Measurements from ENCODE around the gene KATNB1. TPM values are rescaled to one million over a fixed set of nuclear protein-coding genes. Genes with fewer than 3 reads are reported as not detected.

KATNB1 gene, protein sequence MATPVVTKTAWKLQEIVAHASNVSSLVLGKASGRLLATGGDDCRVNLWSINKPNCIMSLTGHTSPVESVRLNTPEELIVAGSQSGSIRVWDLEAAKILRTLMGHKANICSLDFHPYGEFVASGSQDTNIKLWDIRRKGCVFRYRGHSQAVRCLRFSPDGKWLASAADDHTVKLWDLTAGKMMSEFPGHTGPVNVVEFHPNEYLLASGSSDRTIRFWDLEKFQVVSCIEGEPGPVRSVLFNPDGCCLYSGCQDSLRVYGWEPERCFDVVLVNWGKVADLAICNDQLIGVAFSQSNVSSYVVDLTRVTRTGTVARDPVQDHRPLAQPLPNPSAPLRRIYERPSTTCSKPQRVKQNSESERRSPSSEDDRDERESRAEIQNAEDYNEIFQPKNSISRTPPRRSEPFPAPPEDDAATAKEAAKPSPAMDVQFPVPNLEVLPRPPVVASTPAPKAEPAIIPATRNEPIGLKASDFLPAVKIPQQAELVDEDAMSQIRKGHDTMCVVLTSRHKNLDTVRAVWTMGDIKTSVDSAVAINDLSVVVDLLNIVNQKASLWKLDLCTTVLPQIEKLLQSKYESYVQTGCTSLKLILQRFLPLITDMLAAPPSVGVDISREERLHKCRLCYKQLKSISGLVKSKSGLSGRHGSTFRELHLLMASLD
- polyA plus RNA-seq (ENCODE audit: insufficient read length in 4 of 4), result 10 to 100 TPM; 17.5 to 24.4 (median 20.7) TPM

DNA sequence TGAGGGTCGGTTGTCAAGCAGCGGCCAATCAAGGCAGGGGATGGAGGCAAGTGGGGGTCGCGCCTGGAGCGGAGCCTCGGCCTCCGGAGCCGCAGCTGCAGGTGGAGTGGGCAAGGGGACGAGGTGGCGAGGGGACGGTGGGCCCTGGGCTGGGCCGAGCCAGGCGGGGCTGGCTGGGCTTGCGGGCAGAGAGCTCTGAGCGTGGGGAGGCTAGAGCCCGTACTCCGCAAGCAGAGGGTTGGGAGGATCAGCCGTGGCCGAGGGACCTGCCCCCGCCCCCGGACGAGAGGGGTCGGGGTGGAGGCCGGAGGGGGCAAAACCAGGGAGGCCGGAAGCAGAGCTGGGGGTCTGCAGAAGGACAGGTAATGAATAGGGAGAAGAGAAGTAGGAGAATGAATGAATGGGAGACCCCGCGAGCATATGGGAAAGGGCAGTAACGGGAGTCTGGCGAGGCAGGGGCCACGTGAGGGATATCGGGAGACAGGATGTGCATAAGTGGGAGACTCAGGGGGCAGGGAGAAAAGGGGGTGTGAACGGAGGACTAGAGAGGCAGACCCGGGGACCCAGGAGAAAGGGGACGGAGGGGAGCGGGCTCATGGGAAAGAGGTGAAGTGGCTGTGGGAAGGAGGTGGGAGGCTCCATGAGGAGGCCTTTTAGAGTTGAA is at the start of gene KATNB1:
KATNB1 (plus strand) TSS at position 16 of the 664 bp plus-strand sequence. CDS start 1,474 bp downstream, outside the sequence.
- DNase-seq (ENCODE audit: low read depth in 4 of 4, low spot score in 3 of 4), result no peak

DNA sequence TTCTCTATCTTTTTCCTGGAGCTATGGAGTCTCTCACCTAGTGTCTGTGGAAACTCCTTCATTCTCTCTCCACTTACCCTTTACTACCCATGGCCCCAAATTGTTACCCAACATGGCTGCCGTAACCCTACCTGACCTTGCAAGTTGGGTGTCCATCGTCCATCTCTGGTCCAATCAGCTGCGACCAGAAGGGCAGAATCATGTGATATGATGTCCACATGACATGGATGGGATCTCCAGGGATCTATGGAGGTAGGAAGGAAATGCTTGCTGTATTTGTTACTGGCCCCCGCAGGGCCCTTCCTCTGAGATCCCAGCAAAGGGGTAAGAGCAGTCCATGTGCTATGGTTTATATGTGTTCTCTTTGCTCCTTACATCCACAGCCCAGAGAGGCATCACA is 49.0 kb upstream of the KATNB1 start:
- no peak for DNase-seq (ENCODE audit: low read depth in 4 of 4, low spot score in 3 of 4)

DNA sequence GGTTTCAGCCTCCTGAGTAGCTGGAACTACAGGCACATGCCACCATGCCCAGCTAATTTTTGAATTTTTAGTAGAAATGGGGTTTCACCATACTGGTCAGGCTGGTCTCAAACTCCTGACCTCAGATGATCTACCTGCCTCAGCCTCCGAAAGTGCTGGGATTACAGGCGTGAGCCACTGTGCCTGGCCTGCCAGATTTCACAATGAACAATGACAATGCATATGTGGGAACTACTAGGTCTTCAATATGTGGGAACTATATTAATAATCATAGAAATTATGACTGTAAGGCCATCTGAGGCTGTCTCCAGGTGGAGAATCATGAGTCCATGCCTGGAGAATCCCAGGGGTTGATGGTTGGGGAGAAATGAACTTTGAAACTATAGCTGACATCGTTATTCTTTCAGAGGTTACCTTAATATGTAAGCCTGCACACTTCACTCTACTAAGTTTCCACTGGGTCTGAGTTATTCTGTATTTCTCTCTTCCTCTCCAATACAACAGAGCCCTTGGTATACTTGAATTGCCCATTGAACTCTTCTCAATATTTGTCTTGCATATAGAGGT is 48.1 kb upstream of the KATNB1 start:
- DNase-seq (ENCODE audit: low read depth in 4 of 4, low spot score in 3 of 4), result no peak

DNA sequence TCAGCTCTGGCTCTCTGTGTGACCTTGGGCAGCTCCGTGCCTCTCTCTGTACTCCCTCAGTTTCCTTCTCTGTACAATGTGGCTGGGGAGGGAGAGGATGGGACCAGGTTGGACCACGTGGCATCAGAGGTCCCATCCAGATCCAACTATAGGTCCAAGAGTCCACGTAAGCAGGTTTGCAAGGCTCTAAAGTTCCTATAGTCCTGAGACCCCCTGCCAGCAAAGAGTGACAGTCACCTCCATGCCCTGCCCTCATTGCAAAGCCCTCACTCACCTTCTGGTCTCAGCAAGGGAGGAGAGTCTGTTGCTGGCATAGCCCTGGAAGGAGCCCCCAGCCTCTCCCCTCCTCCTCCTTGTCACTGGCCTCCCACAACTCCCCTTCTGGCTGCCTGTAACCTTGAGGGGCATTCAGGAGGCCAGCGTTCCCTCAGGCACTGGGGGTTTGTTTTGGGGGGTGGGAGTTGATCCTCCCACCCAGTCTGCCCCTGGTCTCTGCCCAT is 47.0 kb upstream of the KATNB1 start:
- no peak for DNase-seq (ENCODE audit: low read depth in 4 of 4, low spot score in 3 of 4)

DNA sequence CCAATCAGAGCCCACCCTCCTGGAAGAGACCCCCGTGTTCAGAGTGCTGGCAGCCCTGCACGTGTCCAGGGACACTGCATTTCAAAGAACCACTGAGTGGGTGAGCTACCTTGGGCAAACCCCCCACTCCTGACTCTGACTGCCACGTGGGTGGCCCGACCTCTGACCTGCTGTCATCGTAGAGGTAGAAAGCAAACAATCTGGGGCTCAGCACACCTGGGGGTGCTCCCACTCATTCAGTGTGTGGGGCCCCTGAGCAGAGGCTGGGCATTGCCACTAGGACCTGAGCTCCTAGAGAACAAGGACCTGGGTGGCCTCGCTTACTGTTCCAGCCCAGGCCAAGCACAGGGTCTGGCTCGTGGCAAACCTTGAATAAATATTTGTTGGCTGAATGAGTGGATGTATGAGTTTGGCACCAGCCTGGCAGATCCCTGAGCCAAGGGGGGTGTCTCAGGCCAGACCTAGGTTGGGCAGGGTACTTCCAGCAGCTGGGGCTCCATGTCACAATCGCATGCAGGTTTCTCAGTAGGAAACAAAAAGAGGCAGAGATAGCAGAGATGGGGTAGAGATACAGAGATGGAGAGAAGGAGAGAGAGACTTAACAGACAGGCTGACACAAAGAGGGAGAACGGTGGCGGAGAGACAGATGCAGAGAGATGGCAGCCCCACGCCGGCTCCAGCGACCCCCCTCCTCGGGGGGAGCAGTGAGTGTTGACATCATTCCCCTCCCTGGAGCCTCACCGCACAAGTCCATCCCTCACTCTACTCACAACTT is 46.4 kb upstream of the KATNB1 start:
- DNase-seq (ENCODE audit: low read depth in 4 of 4, low spot score in 3 of 4), result no peak

DNA sequence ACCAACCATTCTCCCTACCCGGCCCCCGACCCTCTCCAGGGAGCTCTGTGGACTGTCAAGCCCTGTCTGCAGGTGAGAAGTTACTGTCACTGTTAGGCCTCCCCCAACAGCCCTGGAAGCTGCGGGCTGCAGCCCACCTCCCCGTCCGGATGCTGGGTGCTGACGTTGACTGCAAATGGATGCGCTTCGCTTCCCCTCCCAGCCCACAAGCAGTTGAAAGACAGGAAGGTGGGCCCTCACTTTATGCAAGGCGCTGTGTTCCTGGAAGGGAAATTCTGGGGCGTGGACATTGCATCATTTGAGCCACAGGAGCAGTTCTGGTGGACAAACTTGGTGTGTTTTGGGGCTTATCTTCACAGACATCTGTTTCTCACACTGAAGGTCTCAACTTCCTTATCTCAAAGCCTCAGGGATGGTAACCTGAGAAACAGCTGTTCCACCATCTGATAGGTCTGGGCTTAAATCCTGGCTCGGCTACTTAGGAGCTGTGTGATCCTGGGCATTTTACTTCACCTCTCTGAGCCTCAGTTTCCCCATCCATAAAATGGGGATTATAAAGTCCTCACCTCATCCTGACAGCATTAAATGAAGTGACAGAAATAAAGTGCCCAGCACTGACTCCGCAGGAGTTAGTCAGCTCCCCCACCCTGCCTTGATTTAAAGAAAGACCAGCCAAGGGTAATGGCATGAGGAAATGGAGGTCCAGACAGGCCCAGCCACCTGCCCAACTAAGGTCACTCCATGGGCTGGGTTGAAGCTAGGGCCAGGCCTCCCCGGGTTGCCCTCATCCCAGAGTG is 45.6 kb upstream of the KATNB1 start:
- no peak for DNase-seq (ENCODE audit: low read depth in 4 of 4, low spot score in 3 of 4)

DNA sequence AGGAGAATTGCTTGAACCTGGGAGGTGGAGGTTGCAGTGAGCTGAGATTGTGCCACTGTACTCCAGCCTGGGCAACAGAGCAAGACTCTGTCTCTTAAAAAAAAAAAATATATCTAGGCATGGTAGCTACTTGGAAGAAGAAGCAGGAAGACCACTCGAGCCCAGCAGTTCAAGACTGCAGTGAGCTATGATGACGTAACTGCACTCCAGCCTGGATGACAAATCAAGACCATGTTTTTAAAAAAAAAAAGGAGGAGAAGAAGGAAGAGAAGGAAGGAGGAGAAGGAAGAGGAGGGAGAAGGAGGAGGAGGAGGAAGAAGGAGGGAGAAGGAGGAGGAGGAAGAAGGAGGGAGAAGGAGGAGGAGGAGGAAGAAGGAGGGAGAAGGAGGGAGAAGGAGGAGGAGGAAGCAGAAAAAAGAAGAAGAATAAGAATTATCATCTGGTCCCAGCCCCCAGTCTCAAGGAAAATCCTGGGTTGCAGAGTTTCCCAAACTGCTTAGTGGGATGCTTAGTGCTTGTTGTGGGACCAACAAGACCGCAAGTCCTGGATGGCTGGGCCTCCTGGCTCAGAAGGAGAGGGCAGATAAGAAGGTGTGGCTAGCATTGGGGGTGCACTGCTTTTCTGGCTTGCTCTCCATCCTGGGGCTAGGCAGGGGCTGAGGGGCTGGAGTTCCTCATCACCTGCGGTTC is 44.6 kb upstream of the KATNB1 start:
- DNase-seq (ENCODE audit: low read depth in 4 of 4, low spot score in 3 of 4), result no peak

DNA sequence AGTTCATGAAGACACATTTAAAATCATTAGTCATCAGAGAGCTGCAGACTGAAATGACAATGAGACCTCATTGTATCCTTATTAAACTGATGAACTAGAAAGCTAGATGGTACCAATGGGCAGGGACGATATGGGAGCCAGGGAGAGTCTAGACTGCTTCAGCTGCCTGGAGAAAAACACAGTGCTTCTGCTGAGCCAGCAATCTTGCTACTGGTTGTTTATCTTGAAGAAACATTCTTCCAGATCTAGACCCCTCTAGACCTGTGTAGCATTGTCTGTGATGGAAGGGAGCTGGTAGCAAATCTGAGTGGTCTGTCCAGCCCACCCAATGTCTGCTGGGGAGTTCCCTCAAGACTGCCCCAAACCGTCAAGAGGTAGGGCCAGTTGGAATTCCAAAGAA is 42.9 kb upstream of the KATNB1 start:
- no peak for DNase-seq (ENCODE audit: low read depth in 4 of 4, low spot score in 3 of 4)

DNA sequence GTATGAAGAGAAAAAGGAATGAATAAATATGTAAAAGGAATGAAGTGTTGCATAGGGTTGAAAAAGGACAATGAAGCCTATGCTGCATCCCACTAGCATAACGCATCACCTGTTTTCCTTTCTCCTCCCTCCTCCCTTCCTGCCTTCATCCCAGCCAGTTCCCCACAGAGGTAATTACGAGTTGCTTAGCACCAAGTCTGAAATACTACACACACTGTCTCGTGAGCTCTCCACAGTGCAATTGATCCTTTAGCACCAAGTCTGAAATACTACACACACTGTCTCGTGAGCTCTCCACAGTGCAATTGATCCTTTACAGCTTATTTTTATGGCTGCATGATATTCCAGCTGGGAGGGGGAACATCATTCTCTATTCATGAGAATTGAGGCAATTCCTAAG is 42.0 kb upstream of the KATNB1 start:
- no peak for DNase-seq (ENCODE audit: low read depth in 4 of 4, low spot score in 3 of 4)

DNA sequence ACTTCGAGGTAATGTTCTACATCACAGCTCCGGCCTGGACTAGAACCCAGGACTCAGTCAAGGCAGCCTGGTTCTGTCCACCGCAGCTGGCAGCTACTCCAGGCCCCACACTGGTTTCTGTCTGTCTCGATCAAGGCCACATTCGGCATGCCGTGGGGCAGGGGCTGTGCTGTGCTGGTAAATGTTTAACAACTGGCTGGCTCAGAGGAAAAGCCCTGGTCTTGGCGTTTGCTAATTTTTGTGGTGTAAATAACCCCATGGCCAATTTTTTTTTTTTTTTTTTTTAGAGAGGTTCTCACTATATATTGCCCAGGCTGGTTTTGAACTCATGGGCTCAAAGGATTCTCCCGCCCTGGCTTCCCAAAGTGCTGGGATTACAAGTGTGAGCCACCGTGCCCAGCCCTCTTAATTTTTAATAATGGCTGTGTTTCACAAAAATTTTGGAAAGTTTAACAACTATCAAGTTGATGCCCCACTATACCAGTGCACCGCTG is 41.3 kb upstream of the KATNB1 start:
- no peak for DNase-seq (ENCODE audit: low read depth in 4 of 4, low spot score in 3 of 4)

DNA sequence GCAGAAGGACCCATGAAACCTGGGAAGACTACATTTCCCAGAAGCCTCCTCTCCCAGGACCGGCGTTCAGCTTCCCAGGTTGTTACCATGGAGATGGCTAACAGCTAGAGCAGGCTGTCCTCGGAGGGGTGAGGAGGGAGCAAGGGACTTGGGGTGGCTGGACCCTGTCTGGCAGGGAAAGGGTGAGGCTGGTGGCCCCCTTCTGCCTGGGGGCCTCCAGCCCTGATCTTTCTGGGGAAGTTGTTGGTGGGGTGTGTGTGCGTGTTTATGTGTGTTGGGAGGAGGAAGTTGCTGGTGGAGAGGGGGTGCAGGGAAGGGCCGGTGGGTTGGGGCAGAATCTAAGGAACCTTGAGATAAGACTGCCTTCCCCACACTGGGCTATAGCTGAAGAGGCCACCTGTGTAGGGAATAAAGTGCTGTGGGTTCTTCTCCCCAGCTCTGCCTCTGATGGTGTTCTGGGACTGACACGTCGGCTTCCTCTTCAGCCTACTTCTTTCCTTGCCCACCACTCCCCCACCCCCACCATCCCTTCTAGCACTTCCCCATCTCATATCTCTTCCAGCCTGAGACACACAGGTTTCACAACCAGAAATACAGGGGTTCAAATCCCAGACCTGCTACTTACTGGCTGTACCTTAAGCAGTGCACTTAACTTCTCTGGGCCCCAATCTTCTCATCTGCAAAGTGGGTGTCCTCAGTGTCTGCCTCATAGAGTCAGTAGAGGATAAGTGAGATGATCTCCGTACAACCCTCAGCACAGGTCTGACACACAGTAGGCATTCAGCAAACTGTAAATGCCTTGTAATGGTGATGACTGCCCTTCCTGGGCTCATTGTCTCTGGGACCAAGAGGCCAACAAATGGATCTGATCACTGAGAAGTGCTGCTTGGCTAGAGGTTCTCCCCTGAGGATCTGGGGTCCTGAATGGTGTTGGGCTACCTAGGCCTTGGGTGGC is 40.6 kb upstream of the KATNB1 start, which contains the start of gene DRC7:
DRC7 (plus strand) TSS at position 82 of the 955 bp plus-strand sequence. CDS start 3,144 bp downstream, outside the sequence.
- DNase-seq (ENCODE audit: low read depth in 4 of 4, low spot score in 3 of 4), result peak in 1 of 4 donors; percentile 38

DNA sequence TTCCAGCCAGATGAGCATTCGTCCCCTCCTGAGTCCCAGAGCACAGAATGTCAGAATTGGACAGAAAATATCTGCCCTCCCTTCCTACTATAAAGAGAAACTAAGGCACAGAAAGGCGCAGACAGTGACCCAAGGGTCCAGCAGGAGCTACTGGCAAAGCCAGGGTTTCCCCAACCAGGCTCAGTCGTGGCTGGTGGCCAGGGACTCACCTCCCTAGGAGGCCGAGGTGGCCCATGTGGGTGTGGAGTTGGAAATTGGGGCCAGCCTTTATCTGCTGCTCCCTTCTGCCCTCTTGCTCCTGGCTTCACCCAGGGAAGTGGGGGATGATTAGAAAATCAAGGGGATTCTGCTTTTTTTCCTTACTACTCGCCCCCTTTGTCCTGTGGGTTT is 39.9 kb upstream of the KATNB1 start:
- DNase-seq (ENCODE audit: low read depth in 4 of 4, low spot score in 3 of 4), result no peak

DNA sequence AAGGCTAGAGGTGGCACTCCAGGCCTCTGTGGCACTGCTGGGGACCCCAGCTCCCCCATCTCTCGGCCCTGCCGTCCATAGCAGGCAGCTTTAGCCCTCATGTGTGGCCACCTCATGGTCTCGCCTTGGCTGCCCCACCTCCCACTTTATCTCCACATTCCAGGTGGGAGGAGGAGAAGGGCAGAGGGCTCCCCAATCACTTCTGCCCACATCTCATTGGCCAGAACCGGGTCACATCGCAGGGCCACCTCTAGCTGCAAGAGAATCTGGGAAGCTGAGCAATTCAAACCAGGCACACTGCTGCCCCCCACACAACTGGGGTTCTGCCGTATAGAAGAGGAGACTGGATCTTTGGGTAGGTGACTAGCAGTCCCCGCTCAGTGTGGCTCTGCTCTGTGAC is 39.3 kb upstream of the KATNB1 start:
- DNase-seq (ENCODE audit: low read depth in 4 of 4, low spot score in 3 of 4), result no peak

DNA sequence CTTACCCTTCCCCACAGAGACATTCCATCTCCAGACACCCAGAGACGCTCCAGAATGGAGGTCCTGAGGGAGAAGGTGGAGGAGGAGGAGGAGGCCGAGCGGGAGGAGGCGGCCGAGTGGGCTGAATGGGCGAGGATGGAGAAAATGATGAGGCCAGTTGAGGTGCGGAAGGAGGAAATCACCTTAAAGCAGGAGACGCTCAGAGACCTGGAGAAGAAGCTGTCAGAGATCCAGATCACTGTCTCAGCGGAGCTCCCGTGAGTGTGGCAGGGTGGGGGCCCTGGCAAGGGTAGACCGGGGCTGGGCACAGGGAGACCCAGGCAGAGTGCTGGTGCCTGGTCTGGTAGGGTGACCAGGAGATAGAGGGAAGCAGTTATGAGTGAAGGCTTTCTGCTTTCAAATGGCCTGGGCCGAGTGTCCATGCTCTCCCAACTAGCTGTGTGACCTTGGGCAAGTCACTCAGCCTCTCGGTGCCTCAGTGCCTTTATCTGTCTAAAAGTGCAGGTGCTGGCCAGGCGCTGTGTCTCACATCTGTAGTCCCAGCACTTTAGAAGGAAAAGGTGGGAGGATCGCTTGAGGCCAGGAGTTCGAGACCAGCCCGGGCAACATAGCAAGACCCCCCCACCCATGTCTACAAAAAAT is 37.6 kb upstream of the KATNB1 start:
- DNase-seq (ENCODE audit: low read depth in 4 of 4, low spot score in 3 of 4), result no peak

DNA sequence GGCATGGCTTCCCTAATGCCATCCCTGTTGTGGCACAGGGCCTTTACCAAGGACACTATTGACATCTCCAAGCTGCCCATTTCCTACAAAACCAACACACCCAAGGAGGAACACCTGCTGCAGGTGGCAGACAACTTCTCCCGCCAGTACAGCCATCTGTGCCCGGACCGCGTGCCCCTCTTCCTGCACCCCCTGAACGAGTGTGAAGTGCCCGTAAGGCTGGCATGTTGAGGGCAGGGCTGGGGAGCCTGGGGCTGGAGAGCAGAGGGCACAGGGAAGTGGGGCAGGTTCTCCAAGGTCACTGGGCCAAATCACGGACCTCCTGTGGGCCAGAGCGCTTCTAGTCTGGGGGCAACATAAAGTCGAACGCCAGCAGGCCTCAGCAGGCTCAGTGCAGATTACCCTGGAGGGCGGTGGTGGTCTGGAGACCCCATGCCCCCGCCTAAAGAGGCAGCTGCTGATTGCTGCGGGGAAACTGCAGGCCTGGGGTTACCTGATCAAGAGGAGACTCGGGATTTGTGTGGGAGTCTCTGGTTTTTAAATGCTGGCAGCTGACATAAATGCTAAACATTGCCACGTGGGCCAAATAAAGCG is 36.7 kb upstream of the KATNB1 start:
- DNase-seq (ENCODE audit: low read depth in 4 of 4, low spot score in 3 of 4), result no peak

DNA sequence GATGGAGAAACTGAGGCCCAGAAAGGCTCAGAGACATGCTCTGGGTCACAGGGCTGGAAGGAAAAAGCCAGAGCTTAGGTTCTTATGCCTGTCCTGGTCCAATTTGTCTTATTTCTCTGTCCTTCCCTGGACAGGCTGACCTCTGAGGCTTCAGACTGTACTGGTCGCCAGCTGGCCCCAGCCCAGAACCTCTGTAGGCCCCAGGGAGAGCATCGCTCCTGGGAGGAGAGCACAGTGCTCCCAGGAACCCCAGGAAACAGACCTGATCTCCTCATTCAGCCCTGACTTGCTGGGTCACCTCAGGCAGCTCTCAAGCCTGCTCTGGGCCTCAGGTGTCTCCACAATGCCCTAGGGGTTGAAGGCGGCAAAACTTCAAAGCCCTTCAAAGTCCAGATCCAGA is 36.1 kb upstream of the KATNB1 start:
- DNase-seq (ENCODE audit: low read depth in 4 of 4, low spot score in 3 of 4), result no peak

DNA sequence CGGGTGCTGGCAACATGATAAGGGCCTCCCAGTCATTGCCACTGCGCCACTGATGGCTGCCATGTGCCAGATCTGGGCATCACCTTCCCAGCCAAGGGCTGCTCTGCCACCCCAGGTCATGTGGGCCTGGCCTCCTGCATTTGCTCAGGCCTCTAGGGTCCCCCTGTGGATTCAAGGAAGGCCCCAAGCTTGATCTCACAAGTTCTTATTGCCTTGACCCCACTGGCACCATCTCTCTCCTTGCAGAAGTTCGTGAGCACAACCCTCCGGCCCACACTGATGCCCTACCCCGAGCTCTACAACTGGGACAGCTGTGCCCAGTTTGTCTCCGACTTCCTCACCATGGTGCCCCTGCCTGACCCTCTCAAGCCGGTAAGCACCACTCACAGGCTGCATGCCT is 35.7 kb upstream of the KATNB1 start:
- DNase-seq (ENCODE audit: low read depth in 4 of 4, low spot score in 3 of 4), result no peak

Data from right renal pelvis (tissue), 4 donors.